M059J (cell line): ENCODE measurements around the gene MTFR1L. TPM values are rescaled to one million over a fixed set of nuclear protein-coding genes. Genes with fewer than 3 reads are reported as not detected.
A peak's percentile ranks its signal among the peaks of the same experiment; 100 is the strongest.

Experiments
- DNase-seq: peaks from one replicate; pipeline ENCODE4 v3.0.0-alpha.2; 2012; ENCODE audit warnings: low read depth
- total RNA-seq: library from RNA; depleted of rRNA; stranded (reverse); fragments of >200 nt; shearing (Covaris generic); gene quantifications from 2 replicates; pipeline ENCODE4 v1.2.3, GENCODE V29; 2014

MTFR1L gene
- total RNA-seq, 1 experiment from 2014 or later, result 45.6 TPM

- no peak for DNase-seq
Observed at GRCh38 chr1:25861316-25862286, 41.8 kb downstream of the MTFR1L start.

DNA sequence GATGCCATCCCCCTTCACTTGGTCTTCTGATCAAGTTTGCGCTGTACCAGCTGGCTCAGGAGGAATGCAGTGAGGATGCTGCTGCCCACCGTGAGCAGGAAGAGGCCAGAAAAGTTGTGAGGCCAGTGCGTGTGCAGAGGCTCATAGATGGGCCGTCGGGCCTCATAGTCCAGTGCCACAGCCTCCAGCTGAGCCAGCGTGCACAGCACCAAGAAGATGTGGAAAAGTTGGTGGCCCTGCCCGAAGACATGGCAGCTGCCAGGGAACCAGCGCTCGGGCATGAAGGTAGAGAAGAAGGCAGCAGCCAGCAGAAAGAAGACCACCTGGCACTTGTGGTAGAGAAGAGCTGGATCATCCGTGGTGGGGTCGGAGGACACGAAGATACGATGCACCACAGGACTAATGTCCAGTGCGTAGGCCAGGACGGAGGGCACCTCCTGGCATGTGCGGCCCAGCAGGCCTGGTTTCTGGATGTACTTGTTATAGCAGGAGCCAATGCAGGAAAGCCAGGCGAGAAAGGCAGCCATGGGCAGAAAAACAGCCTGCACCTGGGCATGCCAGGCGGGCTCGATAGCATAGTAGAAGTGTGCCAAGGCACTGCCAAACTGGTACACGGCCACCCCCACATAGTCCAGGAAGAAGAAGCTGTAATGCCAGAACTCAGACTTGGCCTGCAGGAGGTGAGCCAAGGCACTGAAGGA lies 43.2 kb downstream of the MTFR1L start:
- DNase-seq, result no peak

DNA sequence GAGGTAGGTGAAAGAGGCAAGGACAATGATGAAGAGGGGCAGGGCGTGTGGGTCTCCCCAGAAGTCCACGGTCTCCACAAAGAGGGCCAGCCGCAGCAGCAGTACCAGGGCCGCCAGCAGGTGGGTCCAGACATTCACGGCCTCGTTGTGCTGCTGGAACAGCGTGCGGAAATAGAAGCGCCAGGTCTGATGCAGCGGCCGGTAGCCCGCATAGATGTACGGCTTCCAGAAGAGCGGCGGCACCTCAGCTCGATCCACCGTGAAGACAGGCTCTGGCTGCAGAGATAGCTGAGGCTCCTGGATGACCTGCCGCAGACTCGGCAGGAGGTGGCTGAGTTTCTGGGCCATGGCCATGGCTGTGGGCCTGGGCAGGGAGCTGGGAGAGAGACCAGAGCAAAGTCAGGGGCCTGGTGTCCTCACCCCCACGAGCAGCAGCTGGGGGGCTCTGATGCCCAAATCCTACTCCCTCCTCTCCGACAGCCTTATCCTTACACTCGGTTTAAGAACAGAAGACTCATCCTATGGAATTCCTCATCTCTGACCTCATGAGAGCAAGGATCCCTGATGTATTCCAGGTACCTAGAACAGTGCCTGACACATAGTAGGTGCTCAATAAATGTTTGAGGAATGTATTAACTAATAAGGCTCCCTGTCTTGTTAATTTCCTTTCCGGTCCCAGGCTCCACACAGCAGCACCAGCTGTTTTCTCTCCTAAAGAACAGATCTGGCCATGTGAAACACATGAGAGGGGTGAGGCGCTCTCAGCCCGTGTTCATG lies 43.9 kb downstream of the MTFR1L start:
- no peak for DNase-seq

DNA sequence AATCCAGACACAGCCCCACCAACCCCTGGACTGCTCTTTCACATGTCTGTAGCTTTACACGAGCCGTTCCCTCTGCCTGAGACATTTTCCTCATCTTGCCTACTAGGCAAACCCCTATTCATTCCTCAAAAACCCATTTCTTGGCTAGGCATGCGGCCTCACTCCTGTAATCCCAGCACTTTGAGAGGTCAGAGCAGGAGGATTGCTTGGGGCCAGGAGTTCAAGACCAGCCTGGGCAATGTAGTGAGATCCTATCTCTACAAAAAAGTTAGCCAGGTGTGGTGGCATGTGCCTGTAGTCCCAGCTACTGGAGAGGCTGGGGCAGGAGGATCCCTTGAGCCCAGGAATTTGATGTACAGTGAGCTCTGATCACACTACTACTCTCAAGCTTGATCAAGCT lies 44.7 kb downstream of the MTFR1L start:
- no peak for DNase-seq

GRCh38 chr1:25866288-25866687 lies 46.5 kb downstream of the MTFR1L start:
- no peak for DNase-seq

DNA sequence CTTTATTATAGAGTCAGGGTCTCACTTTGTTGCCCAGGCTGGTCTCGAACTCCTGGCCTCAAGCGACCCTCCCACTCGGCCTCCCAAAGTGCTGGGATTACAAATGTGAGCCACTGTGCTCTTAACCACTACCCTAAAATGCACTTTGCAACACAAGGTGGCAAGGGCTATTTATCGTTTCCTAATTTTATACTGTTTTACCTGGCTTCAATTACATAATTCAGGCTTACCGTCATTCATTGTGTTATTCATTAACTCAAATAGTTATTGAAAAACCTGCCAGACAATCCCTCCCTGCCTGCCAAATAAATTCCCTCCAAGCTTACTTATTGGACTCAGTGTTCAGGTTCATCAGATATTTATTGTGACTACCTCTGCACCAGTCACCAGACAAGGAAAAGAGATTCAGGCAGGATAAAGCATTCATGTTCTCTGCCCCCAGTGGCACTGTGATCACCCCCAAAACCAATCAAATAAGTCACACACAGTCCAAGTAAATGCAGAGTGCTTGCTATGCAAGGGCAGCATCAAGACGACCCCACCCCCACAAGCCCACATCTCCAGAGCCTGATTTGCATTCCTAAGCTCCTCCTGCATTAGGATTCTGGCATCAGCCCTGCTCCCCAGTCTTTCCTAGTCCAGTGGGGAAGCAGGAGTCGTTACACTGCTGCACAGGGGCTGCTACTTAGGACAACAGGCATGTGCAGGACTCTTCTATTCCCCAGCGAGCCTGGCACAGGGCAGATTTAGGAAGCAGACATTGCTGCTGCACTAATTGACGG lies 47.6 kb downstream of the MTFR1L start:
- DNase-seq, result no peak

DNA sequence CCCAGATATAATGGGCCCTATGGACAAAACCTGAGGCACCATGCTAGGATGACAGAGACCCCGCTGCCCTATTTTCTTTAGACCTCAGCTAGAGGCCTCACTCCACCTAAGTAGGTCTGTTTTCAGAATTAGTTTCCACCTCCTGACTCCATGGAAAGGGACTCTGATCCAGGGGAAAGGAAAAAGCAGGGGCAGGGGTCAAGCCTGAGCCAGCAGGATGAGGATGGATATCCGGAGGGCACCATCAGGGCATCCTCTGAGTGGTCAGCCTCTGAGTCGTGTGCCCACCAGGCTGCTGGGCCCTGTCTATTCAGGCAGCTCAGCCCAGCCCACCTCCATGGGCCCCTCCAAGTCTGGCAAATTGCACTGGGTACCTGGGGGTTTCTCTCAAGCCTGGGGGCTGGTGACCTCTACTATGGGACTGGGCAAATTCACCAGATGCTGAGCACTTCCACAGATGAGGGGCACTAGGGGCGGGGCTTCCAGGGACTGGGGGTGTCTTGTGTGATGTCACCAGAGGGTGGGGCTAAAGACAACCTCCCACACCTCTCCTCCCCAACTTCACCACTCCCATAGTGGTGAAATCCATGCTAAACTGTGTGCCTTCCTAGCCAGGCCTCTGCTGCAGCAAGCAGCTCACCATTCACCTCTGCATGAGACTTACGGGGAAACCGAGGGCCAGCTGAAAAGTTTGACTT lies 50.3 kb downstream of the MTFR1L start:
- no peak for DNase-seq

GRCh38 chr1:25870614-25871013 lies 50.9 kb downstream of the MTFR1L start:
- DNase-seq, result no peak

DNA sequence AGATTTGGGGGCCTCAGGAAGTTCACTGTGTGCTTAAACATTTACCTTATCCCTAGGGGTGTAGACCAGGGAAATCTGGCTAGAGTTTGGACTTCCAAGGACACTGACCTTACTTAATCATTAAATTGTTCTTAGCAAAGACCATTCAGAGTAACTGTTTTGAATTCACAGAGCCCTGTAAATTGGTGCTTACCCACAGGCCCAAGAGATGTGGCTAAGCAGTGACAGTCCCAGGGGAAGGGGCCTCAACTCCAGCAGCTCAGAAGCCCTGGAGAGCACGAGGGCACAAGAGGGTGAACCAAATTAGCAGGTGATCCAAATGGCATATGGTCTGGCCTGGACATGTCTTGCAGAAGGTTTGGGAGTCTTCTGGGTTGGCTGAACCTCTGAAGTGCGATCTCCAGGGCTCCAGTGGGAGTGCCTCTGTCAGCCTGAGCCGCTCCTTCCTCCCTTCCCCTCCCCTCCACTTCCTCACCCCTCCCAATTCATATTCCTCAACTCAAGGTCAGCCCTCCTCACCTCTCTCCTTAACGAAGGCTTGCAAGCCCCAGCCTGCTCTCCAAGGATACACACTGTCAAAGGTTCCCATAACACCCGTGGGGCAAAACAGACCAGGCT lies 51.4 kb downstream of the MTFR1L start:
- no peak for DNase-seq

DNA sequence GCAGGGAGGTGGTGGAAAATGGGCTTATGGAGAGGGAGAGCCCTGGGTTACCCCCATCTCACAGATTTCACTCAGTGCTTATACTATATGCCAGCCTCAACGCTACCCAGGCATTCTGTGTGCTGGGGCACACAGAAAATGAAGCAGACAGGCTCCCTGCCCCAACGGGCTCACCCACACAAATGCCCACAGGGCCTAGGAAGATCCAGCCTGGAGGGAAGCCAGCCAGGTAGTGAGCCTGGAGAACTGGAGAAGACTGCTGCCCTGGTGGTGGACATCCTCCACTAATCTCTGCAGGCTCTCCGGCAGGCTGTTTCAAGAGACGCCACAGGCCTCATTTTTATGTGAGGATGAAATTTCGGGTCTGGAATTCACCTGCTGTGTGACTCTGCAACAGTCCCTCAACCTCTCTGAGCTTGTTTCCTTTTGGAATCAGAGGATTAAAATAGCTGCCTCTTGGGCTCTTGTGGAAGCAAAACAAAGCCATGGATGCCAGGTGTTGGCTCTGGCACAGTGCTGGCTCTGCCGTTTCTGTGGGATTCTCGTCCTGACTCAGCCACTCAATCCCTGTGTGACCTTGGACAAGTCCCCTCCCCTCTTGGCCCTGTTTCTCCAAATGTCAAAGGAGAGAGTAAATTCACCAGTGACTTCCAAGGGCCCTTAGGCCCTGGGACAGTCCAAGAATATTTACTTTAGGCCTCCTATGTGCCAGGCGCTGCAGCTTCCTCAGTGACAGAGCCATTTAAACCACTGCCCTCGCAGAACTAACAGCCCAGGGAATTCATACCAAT lies 52.1 kb downstream of the MTFR1L start:
- no peak for DNase-seq

DNA sequence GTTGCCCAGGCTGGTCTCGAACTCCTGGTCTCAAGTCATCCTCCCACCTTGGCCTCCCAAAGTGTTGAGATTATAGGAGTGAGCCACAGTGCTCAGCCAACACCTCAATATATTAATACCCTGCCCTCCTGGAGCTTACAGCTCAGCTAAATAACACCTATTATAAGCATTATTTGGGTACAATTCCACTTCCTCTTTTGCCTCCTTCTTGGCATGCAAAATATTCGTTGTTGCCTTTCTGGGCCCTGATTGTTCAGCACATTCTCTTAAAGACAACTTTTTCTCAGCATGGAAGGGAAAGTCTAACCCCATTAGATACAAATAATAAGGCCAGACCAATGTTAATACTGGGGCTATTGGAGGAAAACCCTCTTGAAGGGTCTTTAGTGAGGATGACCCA lies 53.0 kb downstream of the MTFR1L start:
- no peak for DNase-seq

DNA sequence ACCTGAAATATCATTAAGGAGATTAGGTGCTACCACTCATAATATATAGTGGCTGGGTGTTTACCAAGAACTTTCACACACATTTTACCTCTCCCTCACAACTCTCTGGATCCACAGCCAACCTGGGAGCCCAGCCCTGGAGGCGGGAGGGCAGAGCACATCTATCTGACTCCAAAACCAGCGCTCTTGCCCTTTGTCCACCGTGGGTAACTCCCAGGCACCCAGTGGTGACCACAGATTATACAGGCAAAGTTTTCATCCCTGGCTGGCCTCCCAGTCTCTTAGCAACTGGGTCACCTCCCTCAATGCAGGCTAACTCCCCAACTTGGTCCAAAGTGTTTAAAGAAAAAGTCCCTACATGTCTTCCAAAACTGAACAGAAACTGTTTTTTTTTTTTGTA lies 53.4 kb downstream of the MTFR1L start:
- DNase-seq, result peak; percentile 71

DNA sequence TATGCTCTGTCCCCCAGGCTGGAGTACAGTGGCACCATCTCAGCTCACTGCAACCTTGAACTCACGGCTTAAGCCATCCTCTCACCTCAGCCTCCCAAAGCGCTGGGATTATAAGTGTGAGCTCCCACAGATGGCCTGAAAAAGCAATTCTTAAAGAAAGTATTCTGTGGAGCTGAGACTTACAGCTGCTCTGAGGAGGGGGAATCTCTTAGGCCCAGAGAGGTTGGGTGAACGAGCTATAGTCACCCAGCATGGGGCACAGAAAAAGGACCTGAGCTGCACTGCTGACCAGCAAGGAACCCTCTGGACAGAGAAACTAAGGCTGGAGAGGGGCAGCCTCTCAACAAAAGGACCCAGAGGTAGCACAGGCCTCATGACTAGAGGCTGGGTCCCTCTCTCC lies 54.5 kb downstream of the MTFR1L start:
- no peak for DNase-seq

- no peak for DNase-seq
Observed at GRCh38 chr1:25874635-25875153, 54.9 kb downstream of the MTFR1L start.

GRCh38 chr1:25875154-25875855 lies 55.6 kb downstream of the MTFR1L start, which contains the start of gene PAQR7:
TSS of gene PAQR7 (minus strand) at chr1:25875708. CDS start at chr1:25863839, 11,869 bp downstream.
- DNase-seq, result peak; percentile 72

DNA sequence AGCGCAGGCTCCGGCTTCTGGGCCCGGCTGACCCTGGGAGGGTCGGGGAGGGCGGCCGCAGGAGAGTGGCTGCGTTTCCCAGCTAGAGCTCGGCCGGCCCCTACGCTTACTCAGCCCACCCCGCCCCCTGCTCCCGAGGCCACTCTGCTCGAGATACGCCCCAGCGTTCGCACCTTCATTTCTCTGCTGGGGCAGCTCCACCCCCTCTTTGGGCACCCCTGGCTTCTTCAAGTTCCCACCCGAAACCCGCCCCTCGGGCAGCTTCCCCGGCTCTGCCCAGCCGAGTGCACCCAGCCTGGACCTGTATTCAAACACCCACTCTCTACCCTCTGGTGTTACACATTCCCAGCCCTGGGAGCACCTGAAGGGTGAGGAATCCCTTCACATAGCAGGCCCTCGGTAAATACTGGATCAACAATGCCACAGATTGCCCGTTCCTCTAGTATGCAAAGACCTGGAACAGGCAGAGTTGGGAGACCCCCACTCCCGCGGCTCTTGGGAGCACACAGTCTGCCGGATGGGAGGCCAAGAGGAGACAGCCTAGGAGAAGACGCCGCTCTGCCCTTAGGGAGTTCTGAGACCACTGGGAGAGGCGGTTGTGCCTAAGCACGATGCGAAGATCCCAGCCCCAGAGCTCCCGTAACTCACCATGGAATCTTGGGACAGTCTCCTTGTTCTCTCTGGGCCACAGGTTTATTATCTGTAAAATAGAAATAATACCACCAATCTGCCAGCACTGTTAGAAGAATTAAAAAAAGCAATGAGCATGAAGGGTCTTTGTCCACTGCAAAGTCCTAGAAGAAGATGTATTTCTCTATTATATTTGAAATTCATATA lies 56.3 kb downstream of the MTFR1L start:
- DNase-seq, result no peak

GRCh38 chr1:25876693-25877077 lies 56.9 kb downstream of the MTFR1L start:
- no peak for DNase-seq

- DNase-seq, result no peak
Observed at GRCh38 chr1:25877155-25877554, 57.4 kb downstream of the MTFR1L start.
